Activated naive CD4-positive, alpha-beta T cell treated with anti-CD3 and anti-CD28 coated beads, Interleukin-2, amount 50 U/mL, for 24 hours (primary cell): ENCODE results near the gene ABCA3.
"Not testable (repeated sequence)": the region's sequence is repeated elsewhere in the genome, so short reads cannot be mapped to it uniquely, and the experiment has no call there.

Experiments used
- H3K27ac Mint-ChIP-seq: one replicate; pipeline ENCODE4 v1.8.0; 2021; ENCODE audit warnings: mild to moderate bottlenecking, mixed read lengths
- H3K27me3 Mint-ChIP-seq: one replicate; pipeline ENCODE4 v1.8.0; 2021; ENCODE audit warnings: mixed read lengths
- H3K36me3 Mint-ChIP-seq: one replicate; pipeline ENCODE4 v1.8.0; 2021; ENCODE audit warnings: mixed read lengths
- H3K4me1 Mint-ChIP-seq: one replicate; pipeline ENCODE4 v1.8.0; 2021; ENCODE audit warnings: mixed read lengths
- H3K4me3 Mint-ChIP-seq: one replicate; pipeline ENCODE4 v1.8.0; 2021; ENCODE audit warnings: mild to moderate bottlenecking, mixed read lengths
- H3K9me3 Mint-ChIP-seq: one replicate; pipeline ENCODE4 v1.8.0; 2021; ENCODE audit warnings: mixed read lengths

Gene ABCA3

GRCh38 chr16:2340564-2341455 lies at the start of gene ABCA3:
Gene ABCA3, minus strand, starts transcription at chr16:2340728. Its CDS starts 14,262 bp downstream, at chr16:2326466.
- Mint-ChIP-seq H3K36me3 (no peaks in the 10 kb centered on the region), H3K4me3 (peak within 1 kb of the TSS; percentile 88), H3K27ac (peak within 1 kb of the TSS; percentile 68), H3K27me3 (peaks cover 2% of the 10 kb centered on the region), H3K4me1 (peaks cover 9% of the 10 kb centered on the region), H3K9me3 (no peaks in the 10 kb centered on the region)

- no peaks in the 10 kb centered on the region for H3K9me3 Mint-ChIP-seq
These were observed 48.4 kb upstream of the ABCA3 start for GRCh38 chr16:2388875-2389433.

GRCh38 chr16:2388139-2388874 lies 47.8 kb upstream of the ABCA3 start:
- Mint-ChIP-seq H3K4me1 (no peaks in the 10 kb centered on the region), H3K4me3 (no peak overlapping the region), H3K27me3 (peaks cover 4% of the 10 kb centered on the region), H3K9me3 (no peaks in the 10 kb centered on the region), H3K36me3 (peaks cover 3% of the 10 kb centered on the region), H3K27ac (no peak overlapping the region)

More at GRCh38 chr16:2388875-2389433, 48.4 kb upstream of the ABCA3 start:
- H3K36me3 Mint-ChIP-seq = peaks cover 3% of the 10 kb centered on the region
- H3K4me3 Mint-ChIP-seq = no peak overlapping the region
- H3K27ac Mint-ChIP-seq = no peak overlapping the region
- peaks cover 4% of the 10 kb centered on the region for H3K27me3 Mint-ChIP-seq
- no peaks in the 10 kb centered on the region for H3K4me1 Mint-ChIP-seq

- H3K4me3 Mint-ChIP-seq = no peak overlapping the region
- H3K27ac Mint-ChIP-seq = no peak overlapping the region
- H3K9me3 Mint-ChIP-seq = no peaks in the 10 kb centered on the region
- peaks cover 3% of the 10 kb centered on the region for H3K36me3 Mint-ChIP-seq
- H3K4me1 Mint-ChIP-seq = no peaks in the 10 kb centered on the region
- H3K27me3 Mint-ChIP-seq = peaks cover 4% of the 10 kb centered on the region
These were observed 46.5 kb upstream of the ABCA3 start for GRCh38 chr16:2386990-2387389.

GRCh38 chr16:2385982-2386381 lies 45.5 kb upstream of the ABCA3 start:
- not testable (repeated sequence) for H3K27me3 Mint-ChIP-seq, H3K4me1 Mint-ChIP-seq, H3K36me3 Mint-ChIP-seq, H3K9me3 Mint-ChIP-seq, H3K27ac Mint-ChIP-seq, H3K4me3 Mint-ChIP-seq

- Mint-ChIP-seq H3K36me3 (peaks cover 3% of the 10 kb centered on the region), H3K27ac (no peak overlapping the region), H3K27me3 (peaks cover 4% of the 10 kb centered on the region), H3K9me3 (no peaks in the 10 kb centered on the region), H3K4me1 (no peaks in the 10 kb centered on the region), H3K4me3 (no peak overlapping the region)
These were observed 44.8 kb upstream of the ABCA3 start for GRCh38 chr16:2385190-2385836.

- peaks cover 3% of the 10 kb centered on the region for H3K36me3 Mint-ChIP-seq
- H3K9me3 Mint-ChIP-seq = no peaks in the 10 kb centered on the region
- H3K27ac Mint-ChIP-seq = no peak overlapping the region
- no peaks in the 10 kb centered on the region for H3K4me1 Mint-ChIP-seq
- H3K4me3 Mint-ChIP-seq = no peak overlapping the region
- H3K27me3 Mint-ChIP-seq = peaks cover 4% of the 10 kb centered on the region
These were observed 43.9 kb upstream of the ABCA3 start for GRCh38 chr16:2384426-2384825.

- H3K9me3 Mint-ChIP-seq = no peaks in the 10 kb centered on the region
- H3K27me3 Mint-ChIP-seq = peaks cover 4% of the 10 kb centered on the region
- H3K4me1 Mint-ChIP-seq = no peaks in the 10 kb centered on the region
- H3K36me3 Mint-ChIP-seq = peaks cover 2% of the 10 kb centered on the region
- H3K27ac Mint-ChIP-seq = no peak overlapping the region
- H3K4me3 Mint-ChIP-seq = no peak overlapping the region
These were observed 43.0 kb upstream of the ABCA3 start for GRCh38 chr16:2383501-2383900.

- no peaks in the 10 kb centered on the region for H3K9me3 Mint-ChIP-seq
- peaks cover 5% of the 10 kb centered on the region for H3K27me3 Mint-ChIP-seq
- no peak overlapping the region for H3K27ac Mint-ChIP-seq
- H3K4me3 Mint-ChIP-seq = no peak overlapping the region
- no peaks in the 10 kb centered on the region for H3K4me1 Mint-ChIP-seq
- no peaks in the 10 kb centered on the region for H3K36me3 Mint-ChIP-seq
These were observed 34.1 kb upstream of the ABCA3 start for GRCh38 chr16:2374644-2375043.

GRCh38 chr16:2373176-2373575 lies 32.6 kb upstream of the ABCA3 start:
- H3K27me3 Mint-ChIP-seq = peaks cover 6% of the 10 kb centered on the region
- no peaks in the 10 kb centered on the region for H3K4me1 Mint-ChIP-seq
- no peak overlapping the region for H3K27ac Mint-ChIP-seq
- H3K4me3 Mint-ChIP-seq = no peak overlapping the region
- no peaks in the 10 kb centered on the region for H3K9me3 Mint-ChIP-seq
- no peaks in the 10 kb centered on the region for H3K36me3 Mint-ChIP-seq

GRCh38 chr16:2372684-2373083 lies 32.2 kb upstream of the ABCA3 start:
- Mint-ChIP-seq H3K36me3 (no peaks in the 10 kb centered on the region), H3K4me1 (no peaks in the 10 kb centered on the region), H3K4me3 (no peak overlapping the region), H3K27ac (no peak overlapping the region), H3K9me3 (no peaks in the 10 kb centered on the region), H3K27me3 (peaks cover 9% of the 10 kb centered on the region)

GRCh38 chr16:2371421-2371820 lies 30.9 kb upstream of the ABCA3 start:
- Mint-ChIP-seq H3K9me3 (no peaks in the 10 kb centered on the region), H3K27ac (no peak overlapping the region)

GRCh38 chr16:2370721-2371120 lies 30.2 kb upstream of the ABCA3 start:
- H3K27ac Mint-ChIP-seq = no peak overlapping the region
- H3K4me1 Mint-ChIP-seq = no peaks in the 10 kb centered on the region
- H3K4me3 Mint-ChIP-seq = no peak overlapping the region
- peaks cover 11% of the 10 kb centered on the region for H3K27me3 Mint-ChIP-seq
- H3K9me3 Mint-ChIP-seq = no peaks in the 10 kb centered on the region
- H3K36me3 Mint-ChIP-seq = no peaks in the 10 kb centered on the region

More at GRCh38 chr16:2371421-2371820, 30.9 kb upstream of the ABCA3 start:
- Mint-ChIP-seq H3K36me3 (no peaks in the 10 kb centered on the region), H3K4me3 (no peak overlapping the region), H3K4me1 (no peaks in the 10 kb centered on the region), H3K27me3 (peaks cover 9% of the 10 kb centered on the region)

GRCh38 chr16:2366660-2367309 lies 26.3 kb upstream of the ABCA3 start:
- H3K4me3 Mint-ChIP-seq = no peak overlapping the region
- no peaks in the 10 kb centered on the region for H3K36me3 Mint-ChIP-seq
- H3K27me3 Mint-ChIP-seq = peaks cover 15% of the 10 kb centered on the region
- no peaks in the 10 kb centered on the region for H3K4me1 Mint-ChIP-seq
- H3K9me3 Mint-ChIP-seq = no peaks in the 10 kb centered on the region
- no peak overlapping the region for H3K27ac Mint-ChIP-seq
